Measurements from ENCODE around the gene THAP12. TPM values are rescaled to one million over a fixed set of nuclear protein-coding genes. Genes with fewer than 3 reads are reported as not detected.
"Not testable (repeated sequence)": the region's sequence is repeated elsewhere in the genome, so short reads cannot be mapped to it uniquely, and the experiment has no call there.

Gene THAP12
- total RNA-seq, 1 donor from 2014 or later, result 28.0 TPM

- no peak for DNase-seq (ENCODE audit: low read depth in 2 of 2)
These were observed 53.7 kb downstream of the THAP12 start for GRCh38 chr11:76327202-76327601.

- DNase-seq (ENCODE audit: low read depth in 2 of 2), result peak in 1 of 2 donors; percentile 12
These were observed 55.7 kb downstream of the THAP12 start for GRCh38 chr11:76325185-76325584.

GRCh38 chr11:76323804-76324203 is 57.1 kb downstream of the THAP12 start:
- no peak for DNase-seq (ENCODE audit: low read depth in 2 of 2)

GRCh38 chr11:76323375-76323774 is 57.6 kb downstream of the THAP12 start:
- DNase-seq (ENCODE audit: low read depth in 2 of 2), result not testable (repeated sequence)

GRCh38 chr11:76322942-76323341 is 58.0 kb downstream of the THAP12 start:
- no peak for DNase-seq (ENCODE audit: low read depth in 2 of 2)

GRCh38 chr11:76322540-76322939 is 58.4 kb downstream of the THAP12 start:
- DNase-seq (ENCODE audit: low read depth in 2 of 2), result no peak

- DNase-seq (ENCODE audit: low read depth in 2 of 2), result no peak
These were observed 59.0 kb downstream of the THAP12 start for GRCh38 chr11:76321820-76322524.

GRCh38 chr11:76321340-76321739 is 59.6 kb downstream of the THAP12 start:
- DNase-seq (ENCODE audit: low read depth in 2 of 2), result no peak

GRCh38 chr11:76320929-76321328 is 60.0 kb downstream of the THAP12 start:
- no peak for DNase-seq (ENCODE audit: low read depth in 2 of 2)

GRCh38 chr11:76319798-76320197 is 61.1 kb downstream of the THAP12 start:
- DNase-seq (ENCODE audit: low read depth in 2 of 2), result not testable (repeated sequence)

- peak; percentile 54 to 81 for DNase-seq (ENCODE audit: low read depth in 2 of 2)
These were observed 62.1 kb downstream of the THAP12 start for GRCh38 chr11:76318744-76319384.

GRCh38 chr11:76317296-76317695 is 63.6 kb downstream of the THAP12 start:
- no peak for DNase-seq (ENCODE audit: low read depth in 2 of 2)

GRCh38 chr11:76316726-76317125 is 64.2 kb downstream of the THAP12 start:
- no peak for DNase-seq (ENCODE audit: low read depth in 2 of 2)

GRCh38 chr11:76315182-76315853 is 65.6 kb downstream of the THAP12 start:
- DNase-seq (ENCODE audit: low read depth in 2 of 2), result no peak

GRCh38 chr11:76314741-76315090 is 66.2 kb downstream of the THAP12 start:
- DNase-seq (ENCODE audit: low read depth in 2 of 2), result no peak

GRCh38 chr11:76313913-76314740 is 66.8 kb downstream of the THAP12 start:
- no peak for DNase-seq (ENCODE audit: low read depth in 2 of 2)

GRCh38 chr11:76313271-76313670 is 67.7 kb downstream of the THAP12 start:
- DNase-seq (ENCODE audit: low read depth in 2 of 2), result no peak

GRCh38 chr11:76310832-76311595 is 69.9 kb downstream of the THAP12 start:
- DNase-seq (ENCODE audit: low read depth in 2 of 2), result no peak

- no peak for DNase-seq (ENCODE audit: low read depth in 2 of 2)
These were observed 72.8 kb downstream of the THAP12 start for GRCh38 chr11:76307978-76308747.

GRCh38 chr11:76307396-76307795 is 73.5 kb downstream of the THAP12 start:
- no peak for DNase-seq (ENCODE audit: low read depth in 2 of 2)

Measured in dermis microvascular lymphatic vessel endothelial cell (primary cell).